HTR-8/SVneo (cell line): Measurements from ENCODE around the gene FAM171A2.

Source experiments
- DNase-seq: peaks from one replicate; pipeline ENCODE4 v3.0.0; 2011; ENCODE audit warnings: low spot score, mixed read lengths; ENCODE audit not compliant: insufficient read length
- FAIRE-seq: peaks from 2 replicates; lab custom pipeline; 2011; peaks lifted over from hg19 to GRCh38; lab: Jason Lieb, UNC

FAM171A2 gene

DNA sequence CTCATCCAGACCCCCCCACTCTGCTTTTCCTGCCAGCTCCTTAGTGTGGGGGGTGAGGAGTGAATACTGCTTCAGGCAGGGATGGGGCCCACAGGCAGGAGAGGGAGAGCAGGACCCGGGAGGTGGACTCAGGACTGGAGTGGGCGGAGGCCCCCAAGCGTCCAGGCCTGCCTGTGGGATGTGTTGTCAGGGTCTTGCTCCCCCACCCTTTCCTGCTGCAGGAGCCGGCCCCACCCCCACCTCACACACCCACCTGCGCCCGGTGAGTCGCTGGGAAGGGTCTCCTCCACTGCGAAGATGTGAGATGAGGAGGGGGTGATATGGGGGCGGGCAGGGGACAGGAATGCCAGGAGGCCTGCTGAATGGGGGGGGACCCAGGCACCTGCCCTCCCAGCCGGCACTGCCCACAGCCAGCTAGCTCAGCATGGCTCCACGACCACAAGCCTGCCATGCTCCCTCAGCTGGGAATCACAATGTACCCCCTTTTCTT lies 1.1 kb downstream of the FAM171A2 start:
- FAIRE-seq (peak; percentile 33), DNase-seq (no peak)

- DNase-seq = no peak
- peak; percentile 64 for FAIRE-seq
Measured at GRCh38 chr17:44361292-44362260, 2.1 kb downstream of the FAM171A2 start.

DNA sequence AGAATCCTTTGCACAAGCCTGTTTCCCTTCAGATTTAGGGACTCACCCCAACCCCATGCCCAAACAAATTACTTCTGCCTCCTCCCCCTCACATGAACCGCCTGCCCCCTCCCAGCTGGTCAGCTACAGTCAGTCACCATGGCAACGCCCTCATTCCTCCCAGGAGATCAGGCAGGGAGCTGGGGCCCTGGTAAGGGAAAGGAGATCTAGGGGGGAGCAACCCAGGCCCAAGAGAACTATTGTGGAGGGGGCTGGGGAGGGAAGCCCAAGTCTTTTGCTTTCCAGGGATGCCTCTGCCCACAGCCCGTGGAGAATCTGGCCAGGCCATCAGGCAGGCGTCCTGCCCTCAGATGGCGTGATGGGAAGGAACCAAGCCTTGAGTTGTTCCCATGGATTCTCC lies 2.8 kb downstream of the FAM171A2 start:
- DNase-seq = no peak
- FAIRE-seq = peak; percentile 16

GRCh38 chr17:44360144-44360533 lies 3.5 kb downstream of the FAM171A2 start:
- no peak for FAIRE-seq

GRCh38 chr17:44359458-44360143 lies 4.1 kb downstream of the FAM171A2 start:
- DNase-seq (no peak), FAIRE-seq (no peak)

More at GRCh38 chr17:44360144-44360533, 3.5 kb downstream of the FAM171A2 start:
- no peak for DNase-seq

DNA sequence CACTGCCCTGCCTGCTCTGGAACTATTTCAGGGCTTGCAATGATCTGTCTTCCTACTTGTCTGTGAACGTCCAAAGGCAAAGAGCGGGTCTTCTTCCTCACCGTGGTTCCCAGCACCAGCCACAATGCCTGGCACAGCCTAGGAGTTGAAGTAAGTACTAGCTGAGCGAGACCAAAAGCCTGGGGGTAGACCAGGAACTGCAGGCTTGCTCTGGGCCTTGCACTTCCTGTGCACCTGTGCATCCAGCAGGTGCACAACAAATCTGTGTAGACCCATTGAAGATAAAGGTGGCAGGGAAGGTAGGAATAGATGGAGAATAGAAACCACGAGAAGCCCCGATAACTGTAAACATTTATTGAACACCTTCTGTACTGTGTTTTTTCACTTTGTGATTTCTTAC lies 4.6 kb downstream of the FAM171A2 start:
- FAIRE-seq = no peak

GRCh38 chr17:44358066-44358465 lies 5.6 kb downstream of the FAM171A2 start:
- DNase-seq (no peak), FAIRE-seq (no peak)

More for the DNA sequence above, 4.6 kb downstream of the FAM171A2 start:
- DNase-seq = no peak

DNA sequence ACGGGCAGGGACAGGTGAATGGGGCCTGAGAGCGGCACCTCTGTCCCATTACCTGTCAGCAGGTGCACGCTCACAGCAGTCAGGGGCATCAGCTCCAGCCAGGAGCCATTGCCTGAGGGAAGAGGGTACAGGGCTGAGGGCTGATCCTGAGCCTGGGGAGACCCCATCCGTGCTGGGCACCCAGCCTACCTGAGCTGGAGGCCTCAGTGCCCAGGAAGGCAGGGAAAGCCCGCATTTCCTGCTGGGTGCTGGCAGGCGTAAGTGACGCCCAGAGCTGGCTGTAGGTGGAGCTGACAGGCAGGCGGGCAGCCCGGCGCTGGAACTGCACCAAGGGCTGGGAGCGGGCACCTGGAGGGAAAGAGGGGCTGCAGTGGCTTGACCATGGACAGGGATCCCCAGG lies 7.4 kb downstream of the FAM171A2 start:
- no peak for FAIRE-seq
- DNase-seq = no peak

GRCh38 chr17:44355642-44356099 lies 8.0 kb downstream of the FAM171A2 start:
- FAIRE-seq = no peak
- no peak for DNase-seq

GRCh38 chr17:44354582-44355561 lies 8.8 kb downstream of the FAM171A2 start:
- DNase-seq (no peak), FAIRE-seq (no peak)

- FAIRE-seq (no peak), DNase-seq (no peak)
Measured at GRCh38 chr17:44353672-44354331, 9.9 kb downstream of the FAM171A2 start.

DNA sequence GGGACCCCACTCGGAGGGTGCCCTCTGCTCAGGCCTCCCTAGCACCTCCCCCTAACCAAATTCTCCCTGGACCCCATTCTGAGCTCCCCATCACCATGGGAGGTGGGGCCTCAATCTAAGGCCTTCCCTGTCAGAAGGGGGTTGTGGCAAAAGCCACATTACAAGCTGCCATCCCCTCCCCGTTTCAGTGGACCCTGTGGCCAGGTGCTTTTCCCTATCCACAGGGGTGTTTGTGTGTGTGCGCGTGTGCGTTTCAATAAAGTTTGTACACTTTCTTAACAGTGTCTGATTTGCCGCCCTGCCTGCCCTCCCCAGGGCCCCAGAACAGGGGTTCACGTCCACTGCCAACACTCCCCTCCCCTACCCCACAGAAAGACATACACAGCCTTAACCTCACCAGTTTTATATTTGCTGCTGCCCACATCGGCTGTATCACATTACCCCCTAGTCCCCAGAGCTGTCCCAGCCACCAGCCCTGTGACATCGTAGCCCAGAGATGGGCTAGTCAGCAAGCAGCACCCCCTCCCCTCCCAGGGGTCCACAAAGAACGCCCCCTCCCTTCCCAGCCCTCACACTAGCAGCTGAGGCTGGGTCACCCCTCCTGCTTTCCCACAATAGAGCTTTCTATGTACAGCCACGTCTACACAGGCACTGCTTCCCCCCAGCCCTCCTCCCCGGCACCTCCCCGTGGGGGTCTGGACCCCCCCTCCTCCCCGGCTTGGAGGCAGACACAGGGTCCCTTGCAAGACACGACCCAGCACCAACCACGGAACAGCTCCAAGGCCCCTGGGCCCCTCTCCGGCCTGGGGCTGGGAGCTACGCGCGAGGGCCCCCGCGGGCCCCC lies 10.6 kb downstream of the FAM171A2 start:
- peak; percentile 28 for FAIRE-seq

GRCh38 chr17:44351961-44352827 lies 11.5 kb downstream of the FAM171A2 start:
- DNase-seq (no peak), FAIRE-seq (peak; percentile 83)

More for the DNA sequence above, 10.6 kb downstream of the FAM171A2 start:
- DNase-seq = no peak

DNA sequence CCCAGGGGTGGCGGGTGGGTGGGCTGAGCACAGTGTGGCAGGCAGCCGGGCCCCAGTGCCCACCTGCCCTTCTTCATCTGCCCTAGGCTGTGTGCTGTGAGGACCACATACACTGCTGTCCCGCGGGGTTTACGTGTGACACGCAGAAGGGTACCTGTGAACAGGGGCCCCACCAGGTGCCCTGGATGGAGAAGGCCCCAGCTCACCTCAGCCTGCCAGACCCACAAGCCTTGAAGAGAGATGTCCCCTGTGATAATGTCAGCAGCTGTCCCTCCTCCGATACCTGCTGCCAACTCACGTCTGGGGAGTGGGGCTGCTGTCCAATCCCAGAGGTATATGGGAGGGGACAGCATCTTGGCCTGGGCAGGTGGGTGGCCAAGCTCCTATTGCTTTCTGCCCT lies 12.2 kb downstream of the FAM171A2 start:
- DNase-seq (no peak), FAIRE-seq (peak; percentile 58)

DNA sequence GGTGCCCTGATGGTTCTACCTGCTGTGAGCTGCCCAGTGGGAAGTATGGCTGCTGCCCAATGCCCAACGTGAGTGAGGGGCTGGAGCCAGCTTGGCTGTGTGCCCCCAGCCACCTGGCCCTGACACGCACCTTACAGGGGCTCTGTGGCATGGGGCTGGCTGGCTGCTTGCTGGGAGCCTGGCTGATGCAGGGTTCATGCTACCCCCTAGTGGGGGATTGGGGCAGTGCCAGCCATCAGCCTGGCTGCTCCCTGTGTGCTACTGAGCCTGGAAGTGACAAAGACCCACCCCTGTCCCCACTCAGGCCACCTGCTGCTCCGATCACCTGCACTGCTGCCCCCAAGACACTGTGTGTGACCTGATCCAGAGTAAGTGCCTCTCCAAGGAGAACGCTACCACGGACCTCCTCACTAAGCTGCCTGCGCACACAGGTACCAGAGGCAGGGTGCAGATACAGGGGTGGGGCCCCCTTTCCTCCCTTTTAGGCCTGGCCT lies 12.9 kb downstream of the FAM171A2 start:
- FAIRE-seq = peak; percentile 93
- peak; percentile 84 for DNase-seq

- FAIRE-seq (no peak), DNase-seq (no peak)
Measured at GRCh38 chr17:44349553-44350070, 14.0 kb downstream of the FAM171A2 start.

GRCh38 chr17:44348988-44349364 lies 14.7 kb downstream of the FAM171A2 start:
- no peak for DNase-seq
- FAIRE-seq = no peak
